K562 (cell line): ENCODE data around the gene SLFNL1.

Experiments used
- ATF3 ChIP-seq, 2 experiments: fragments of 450-650 bp in 1 of 2; sonication (generic) in 1 of 2; formaldehyde crosslinking in 1 of 2; IDR thresholded peaks in 1 of 2; conservative IDR thresholded peaks in 1 of 2; 2 replicates each; pipeline versions ENCODE4 v1.6.1 to v1.8.1; 2016 to 2023; ENCODE audit warnings: mild to moderate bottlenecking in 2 of 2, moderate library complexity in 2 of 2, inconsistent platforms in 1 of 2, missing genetic modification reagents in 1 of 2
- EGR1 ChIP-seq: fragments of 450-650 bp; conservative IDR thresholded peaks from 2 replicates; pipeline ENCODE4 v1.6.1; 2017; ENCODE audit warnings: mild to moderate bottlenecking
- KAT8 ChIP-seq: fragments of 450-650 bp; IDR thresholded peaks from 2 replicates; pipeline ENCODE4 v1.6.1; 2016; ENCODE audit warnings: low read depth, mild to moderate bottlenecking
- POLR2AphosphoS2 ChIP-seq: IDR thresholded peaks from 2 replicates; pipeline ENCODE4 v1.6.1; 2012; ENCODE audit warnings: low read length, improper control_type of control experiment
- SMAD3 ChIP-seq: fragments of 450-650 bp; formaldehyde crosslinking; conservative IDR thresholded peaks from 2 replicates; pipeline ENCODE4 v1.4.0; 2020; ENCODE audit warnings: mild to moderate bottlenecking
- U2AF2 ChIP-seq: fragments of 200-400 bp; formaldehyde crosslinking; optimal IDR thresholded peaks from 2 replicates; pipeline ENCODE3; 2017; ENCODE audit warnings: low read depth, mild to moderate bottlenecking, low read length
- XRCC5 ChIP-seq: fragments of 200-400 bp; formaldehyde crosslinking; IDR thresholded peaks from 2 replicates; pipeline ENCODE4 v1.6.1; 2017; ENCODE audit warnings: low read depth, mild to moderate bottlenecking, low read length
- ZBTB7A ChIP-seq: IDR thresholded peaks from 2 replicates; pipeline ENCODE4 v1.6.1; 2011; ENCODE audit warnings: low read depth, mild to moderate bottlenecking, low read length, moderate library complexity, borderline replicate concordance; ENCODE audit not compliant: control insufficient read depth
- ZNF239 ChIP-seq: fragments of 250-450 bp; sonication (Bioruptor Pico); IDR thresholded peaks from 2 replicates; pipeline ENCODE4 v1.4.0; 2020; ENCODE audit warnings: mild to moderate bottlenecking

GRCh38 chr1:40982721-40983120 lies 38.8 kb downstream of the SLFNL1 start:
- TF ChIP-seq U2AF2 (no peak), ATF3 (IDR thresholded peaks at IDR 0.05) (no peak), ATF3 (CRISPR knock-in tag; conservative IDR thresholded peaks at IDR 0.05) (no peak), EGR1 (no peak), KAT8 (no peak), POLR2AphosphoS2 (no peak), SMAD3 (CRISPR knock-in tag) (no peak), ZBTB7A (no peak), XRCC5 (no peak), ZNF239 (no peak)
